ENCODE results near the gene THOC2. TPM values are rescaled to one million over a fixed set of nuclear protein-coding genes. Genes with fewer than 3 reads are reported as not detected.
A peak's percentile ranks its signal among the peaks of the same experiment; 100 is the strongest.
"Not testable (repeated sequence)": the region's sequence is repeated elsewhere in the genome, so short reads cannot be mapped to it uniquely, and the experiment has no call there.

THOC2 gene
- total and polyA plus RNA-seq, 12 donors: 30.0 to 106 (median 63.2) TPM

DNA sequence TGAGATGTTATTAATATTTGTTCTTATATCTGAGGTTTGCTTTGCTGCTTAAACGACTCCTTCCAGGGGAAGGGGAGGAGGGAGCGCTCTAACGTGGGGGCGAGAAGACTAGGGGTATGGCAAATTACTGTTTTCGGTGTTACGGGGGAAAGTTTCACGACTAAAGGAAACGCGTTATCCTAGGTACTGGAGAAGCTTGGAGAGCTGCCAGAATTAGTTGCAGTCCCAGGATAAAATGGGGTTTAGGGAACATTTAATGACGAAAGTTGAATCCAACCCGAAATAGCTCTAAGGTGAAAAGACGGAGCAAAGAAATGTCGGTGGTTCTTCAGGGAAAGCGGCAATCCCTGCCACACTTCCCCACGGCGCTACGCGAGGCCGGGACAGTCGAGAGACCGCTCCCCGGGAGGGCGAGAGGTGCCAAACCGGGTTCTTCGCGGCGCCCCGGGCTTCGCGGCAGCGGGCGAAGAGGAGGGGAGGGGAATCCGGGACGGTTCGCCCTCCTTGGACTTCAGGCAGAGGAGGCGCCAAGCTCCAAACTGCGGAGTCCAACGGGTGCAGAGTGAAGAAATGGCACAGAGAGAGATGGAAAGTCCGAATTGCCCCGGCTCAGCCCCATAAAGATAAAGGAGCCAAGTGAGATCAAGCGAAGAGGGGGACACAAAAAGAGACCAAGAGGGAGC, 724 bp downstream of the THOC2 start:
- Histone ChIP-seq H3K27me3 (no peaks in the 10 kb centered on the region), H3K27ac (peak overlapping the region in 4 of 5 donors; percentile 54 to 89 (median 70)), H3K36me3 (replicated peaks in 1 of 2) (no peaks in the 10 kb centered on the region), H3K4me3 (peak overlapping the region in 3 of 4 donors; percentile 51 to 72 (median 67)), H3K4me1 (replicated peaks in 1 of 2) (peaks cover 0 to 6% of the 10 kb centered on the region in 2 donors), H3K9me3 (replicated peaks in 1 of 3) (no peaks in the 10 kb centered on the region)
- TF ChIP-seq, protein P1, sequence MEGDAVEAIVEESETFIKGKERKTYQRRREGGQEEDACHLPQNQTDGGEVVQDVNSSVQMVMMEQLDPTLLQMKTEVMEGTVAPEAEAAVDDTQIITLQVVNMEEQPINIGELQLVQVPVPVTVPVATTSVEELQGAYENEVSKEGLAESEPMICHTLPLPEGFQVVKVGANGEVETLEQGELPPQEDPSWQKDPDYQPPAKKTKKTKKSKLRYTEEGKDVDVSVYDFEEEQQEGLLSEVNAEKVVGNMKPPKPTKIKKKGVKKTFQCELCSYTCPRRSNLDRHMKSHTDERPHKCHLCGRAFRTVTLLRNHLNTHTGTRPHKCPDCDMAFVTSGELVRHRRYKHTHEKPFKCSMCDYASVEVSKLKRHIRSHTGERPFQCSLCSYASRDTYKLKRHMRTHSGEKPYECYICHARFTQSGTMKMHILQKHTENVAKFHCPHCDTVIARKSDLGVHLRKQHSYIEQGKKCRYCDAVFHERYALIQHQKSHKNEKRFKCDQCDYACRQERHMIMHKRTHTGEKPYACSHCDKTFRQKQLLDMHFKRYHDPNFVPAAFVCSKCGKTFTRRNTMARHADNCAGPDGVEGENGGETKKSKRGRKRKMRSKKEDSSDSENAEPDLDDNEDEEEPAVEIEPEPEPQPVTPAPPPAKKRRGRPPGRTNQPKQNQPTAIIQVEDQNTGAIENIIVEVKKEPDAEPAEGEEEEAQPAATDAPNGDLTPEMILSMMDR (IDR thresholded peaks at IDR 0.05): no peak
- no peak for TF ChIP-seq POLR2A (IDR thresholded peaks at IDR 0.05)
- peak in 5 of 7 donors; percentile 13 to 24 (median 21) for DNase-seq
- intact Hi-C loops (cut with DNase I): no loop called here
- 0 to 39% (median 12%) methylated on average over 30 to 41 of the region's 41 CpGs for WGBS, 4 donors

DNA sequence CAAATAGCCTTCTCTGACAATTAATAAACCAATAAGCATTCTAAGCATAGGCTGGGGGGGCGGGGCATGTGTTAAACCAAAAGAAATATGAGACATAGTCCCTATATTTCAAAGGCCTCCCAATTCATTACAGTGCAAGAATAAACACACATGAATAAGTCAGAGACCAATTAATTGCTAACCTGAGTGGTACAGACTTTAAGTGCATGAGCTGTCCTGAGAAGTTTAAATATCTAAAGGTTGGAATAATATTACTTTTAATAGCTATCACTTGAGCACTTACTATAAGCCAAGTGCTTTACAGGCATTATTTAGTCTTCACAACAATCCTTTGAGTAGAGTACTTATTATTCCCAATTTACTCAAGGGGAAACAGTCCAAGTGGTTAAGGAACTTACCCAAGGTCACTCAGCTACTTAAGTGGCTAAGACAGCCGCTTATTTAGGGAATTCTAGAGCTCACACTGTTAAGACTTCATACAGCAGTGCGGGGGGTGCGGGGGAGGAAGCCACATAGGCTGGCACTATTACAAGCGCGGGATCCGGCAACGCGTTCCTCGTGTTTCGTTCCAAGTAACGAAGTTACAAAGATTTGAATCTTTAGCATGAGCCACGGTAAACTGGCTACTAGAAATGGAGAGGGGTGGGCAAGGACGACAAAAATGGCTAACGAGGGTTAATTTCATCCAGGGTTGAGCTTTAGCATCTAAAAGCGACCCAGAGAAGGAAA, 1.4 kb downstream of the THOC2 start:
- intact Hi-C loops (cut with DNase I): no loop called here
- TF ChIP-seq POLR2A (IDR thresholded peaks at IDR 0.05): no peak
- TF ChIP-seq, protein P1 (IDR thresholded peaks at IDR 0.05): no peak
- DNase-seq: peak in 1 of 7 donors; percentile 7
- 7 to 39% (median 21%) methylated on average over 5 to 16 of the region's 16 CpGs for WGBS, 4 donors
- peak overlapping the region in 2 of 4 donors; percentile 67 to 72 for H3K4me3 ChIP-seq
- H3K4me1 ChIP-seq (replicated peaks in 1 of 2): peaks cover 0 to 6% of the 10 kb centered on the region in 2 donors
- H3K27ac ChIP-seq: peak overlapping the region in 1 of 5 donors; percentile 89
- no peaks in the 10 kb centered on the region for H3K27me3 ChIP-seq
- H3K9me3 ChIP-seq (replicated peaks in 1 of 3): no peaks in the 10 kb centered on the region
- no peaks in the 10 kb centered on the region for H3K36me3 ChIP-seq (replicated peaks in 1 of 2)

DNA sequence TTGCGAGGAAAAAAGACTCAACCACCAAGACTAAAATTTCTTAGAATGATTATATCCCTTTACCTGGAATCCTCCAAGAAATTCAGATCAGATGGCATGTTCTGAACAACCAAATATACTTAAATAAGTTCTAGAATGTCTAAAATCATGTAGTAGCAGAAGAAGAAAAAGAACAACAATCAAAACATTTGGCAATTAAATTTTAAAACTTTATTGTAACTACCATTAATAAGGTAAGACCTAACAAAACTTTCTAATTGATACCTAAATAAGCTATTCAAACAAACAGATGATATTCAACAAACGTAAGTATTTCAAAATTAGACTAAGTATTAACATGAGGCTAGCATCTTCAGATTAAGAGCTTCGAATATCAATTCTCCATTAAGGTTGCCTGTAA, 4.3 kb downstream of the THOC2 start:
- H3K27me3 ChIP-seq: no peaks in the 10 kb centered on the region
- peaks cover 0 to 6% of the 10 kb centered on the region in 2 donors for H3K4me1 ChIP-seq (replicated peaks in 1 of 2)
- TF ChIP-seq POLR2A (IDR thresholded peaks at IDR 0.05): no peak
- TF ChIP-seq, protein P1 (IDR thresholded peaks at IDR 0.05): no peak
- DNase-seq: no peak
- no peaks in the 10 kb centered on the region for H3K9me3 ChIP-seq (replicated peaks in 1 of 3)
- H3K36me3 ChIP-seq (replicated peaks in 1 of 2): no peaks in the 10 kb centered on the region
- 58 to 75% (median 65%) methylated on average over 3 of the region's 3 CpGs for WGBS, 4 donors
- intact Hi-C loops (cut with DNase I): no loop called here
- peak overlapping the region in 1 of 4 donors; percentile 8 for H3K4me3 ChIP-seq
- H3K27ac ChIP-seq: no peak overlapping the region

DNA sequence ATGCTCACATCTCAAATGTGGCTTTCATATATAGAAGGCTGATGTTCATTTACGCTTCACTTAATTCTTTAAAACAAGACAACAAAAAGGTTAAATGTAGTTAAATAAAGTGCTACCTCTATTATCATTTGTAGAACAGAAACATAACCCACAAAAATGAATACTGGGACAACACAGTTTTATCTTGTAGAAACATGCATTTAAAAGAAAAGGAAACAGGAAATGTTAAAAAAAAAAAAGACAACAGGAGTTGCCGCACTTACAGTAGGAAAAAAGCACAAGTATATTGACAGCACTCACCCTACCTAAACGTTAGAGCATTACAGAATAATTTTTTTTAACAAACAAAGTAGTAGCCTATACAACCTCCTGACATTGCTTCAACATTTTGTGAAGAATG, 4.8 kb downstream of the THOC2 start:
- intact Hi-C loops (cut with DNase I): no loop called here
- WGBS, 4 donors: 45 to 58% (median 54%) methylated on average over 3 of the region's 3 CpGs

GRCh38 chrX:123722193-123722592, 10.7 kb downstream of the THOC2 start:
- H3K4me3 ChIP-seq; H3K27ac ChIP-seq; H3K4me1 ChIP-seq (replicated peaks in 1 of 2); H3K9me3 ChIP-seq (replicated peaks in 1 of 3); DNase-seq; intact Hi-C loops (cut with DNase I); H3K36me3 ChIP-seq (replicated peaks in 1 of 2); H3K27me3 ChIP-seq: not testable (repeated sequence)
- 87 to 100% (median 92%) methylated on average over 1 of the region's 1 CpG for WGBS, 4 donors

More for the DNA sequence above, 4.8 kb downstream of the THOC2 start:
- Histone ChIP-seq H3K27me3 (no peaks in the 10 kb centered on the region), H3K36me3 (replicated peaks in 1 of 2) (no peaks in the 10 kb centered on the region), H3K4me3 (no peak overlapping the region), H3K27ac (no peak overlapping the region), H3K4me1 (replicated peaks in 1 of 2) (peaks cover 0 to 6% of the 10 kb centered on the region in 2 donors), H3K9me3 (replicated peaks in 1 of 3) (no peaks in the 10 kb centered on the region)
- DNase-seq: no peak
- TF ChIP-seq POLR2A (IDR thresholded peaks at IDR 0.05): no peak
- TF ChIP-seq, protein P1 (IDR thresholded peaks at IDR 0.05): no peak

Measured in adrenal gland (tissue), 12 donors.